MM.1S (cell line): Measurements from ENCODE around the gene RBL1.

Experiments
- DNase-seq: peaks from one replicate; pipeline ENCODE4 v3.0.0-alpha.2; 2015
- H2AFZ ChIP-seq: fragments of 300-600 bp; sonication (generic); 2 replicates; pipeline ENCODE4 v1.6.0; 2016; ENCODE audit warnings: antibody characterized with exemption, low read length
- H3F3A ChIP-seq: fragments of 300-600 bp; sonication (generic); 2 replicates; pipeline ENCODE4 v1.6.1; 2016; ENCODE audit warnings: mild to moderate bottlenecking, antibody characterized with exemption, low read length, moderate library complexity, mixed read lengths; ENCODE audit not compliant: insufficient read depth
- H3K27ac ChIP-seq: fragments of 300-600 bp; sonication (generic); 2 replicates; pipeline ENCODE4 v1.5.1; 2016; ENCODE audit warnings: mild to moderate bottlenecking, low read length
- H3K27me3 ChIP-seq: fragments of 300-600 bp; sonication (generic); replicated peaks from 2 replicates; pipeline ENCODE4 v1.6.0; 2016; ENCODE audit warnings: low read length; ENCODE audit not compliant: insufficient read depth
- H3K36me3 ChIP-seq: fragments of 300-600 bp; sonication (generic); replicated peaks from 2 replicates; pipeline ENCODE4 v1.6.1; 2016; ENCODE audit warnings: mild to moderate bottlenecking, low read length, mixed read lengths; ENCODE audit not compliant: insufficient read depth
- H3K4me1 ChIP-seq: fragments of 300-600 bp; sonication (generic); 2 replicates; pipeline ENCODE4 v1.6.1; 2016; ENCODE audit warnings: low read length, mixed read lengths
- H3K4me2 ChIP-seq: fragments of 300-600 bp; sonication (generic); 2 replicates; pipeline ENCODE4 v1.6.0; 2016; ENCODE audit warnings: low read depth, low read length
- H3K4me3 ChIP-seq: fragments of 300-600 bp; sonication (generic); 2 replicates; pipeline ENCODE4 v1.5.1; 2016; ENCODE audit warnings: low read length, mixed read lengths
- H3K79me2 ChIP-seq: fragments of 300-600 bp; sonication (generic); 2 replicates; pipeline ENCODE4 v1.6.1; 2016; ENCODE audit warnings: mixed run types, low read length, mixed read lengths
- H3K9ac ChIP-seq: fragments of 300-600 bp; sonication (generic); 2 replicates; pipeline ENCODE4 v1.6.1; 2016; ENCODE audit warnings: low read length, mixed read lengths
- H3K9me2 ChIP-seq: fragments of 300-600 bp; sonication (generic); replicated peaks from 2 replicates; pipeline ENCODE4 v1.6.1; 2016; ENCODE audit warnings: mild to moderate bottlenecking, low read length, mixed read lengths; ENCODE audit not compliant: insufficient read depth
- H3K9me3 ChIP-seq: fragments of 300-600 bp; sonication (generic); replicated peaks from 2 replicates; pipeline ENCODE4 v1.6.1; 2016; ENCODE audit warnings: mild to moderate bottlenecking, low read length, mixed read lengths; ENCODE audit not compliant: insufficient read depth
- H4K20me1 ChIP-seq: fragments of 300-600 bp; sonication (generic); 2 replicates; pipeline ENCODE4 v1.6.1; 2016; ENCODE audit warnings: mild to moderate bottlenecking, low read length, moderate library complexity, mixed read lengths; ENCODE audit not compliant: insufficient read depth
- EZH2 ChIP-seq: fragments of 300-600 bp; sonication (generic); optimal IDR thresholded peaks from 2 replicates; pipeline ENCODE3; 2017; ENCODE audit warnings: low read depth, mild to moderate bottlenecking, antibody characterized with exemption, low read length, mixed read lengths
- EZH2phosphoT487 ChIP-seq: fragments of 300-600 bp; sonication (generic); IDR thresholded peaks from 2 replicates; pipeline ENCODE4 v1.6.1; 2018; ENCODE audit warnings: antibody characterized with exemption, low read length
- TF ChIP-seq, protein P1 (sequence below): fragments of 300-600 bp; sonication (generic); IDR thresholded peaks from 2 replicates; pipeline ENCODE4 v1.5.1; 2016; ENCODE audit warnings: antibody characterized with exemption, low read length, mixed read lengths

Gene RBL1

GRCh38 chr20:36984257-36984638, 111.5 kb downstream of the RBL1 start:
- Histone ChIP-seq H2AFZ (no peak overlapping the region), H3K79me2 (no peaks in the 10 kb centered on the region), H3K27ac (no peak overlapping the region), H3K9me3 (no peaks in the 10 kb centered on the region), H3K9ac (no peak overlapping the region), H3K36me3 (no peaks in the 10 kb centered on the region), H4K20me1 (no peaks in the 10 kb centered on the region), H3K9me2 (no peaks in the 10 kb centered on the region), H3K27me3 (no peaks in the 10 kb centered on the region), H3K4me3 (no peak overlapping the region), H3K4me1 (no peaks in the 10 kb centered on the region), H3K4me2 (no peak overlapping the region), H3F3A (no peaks in the 10 kb centered on the region)
- TF ChIP-seq, protein P1, sequence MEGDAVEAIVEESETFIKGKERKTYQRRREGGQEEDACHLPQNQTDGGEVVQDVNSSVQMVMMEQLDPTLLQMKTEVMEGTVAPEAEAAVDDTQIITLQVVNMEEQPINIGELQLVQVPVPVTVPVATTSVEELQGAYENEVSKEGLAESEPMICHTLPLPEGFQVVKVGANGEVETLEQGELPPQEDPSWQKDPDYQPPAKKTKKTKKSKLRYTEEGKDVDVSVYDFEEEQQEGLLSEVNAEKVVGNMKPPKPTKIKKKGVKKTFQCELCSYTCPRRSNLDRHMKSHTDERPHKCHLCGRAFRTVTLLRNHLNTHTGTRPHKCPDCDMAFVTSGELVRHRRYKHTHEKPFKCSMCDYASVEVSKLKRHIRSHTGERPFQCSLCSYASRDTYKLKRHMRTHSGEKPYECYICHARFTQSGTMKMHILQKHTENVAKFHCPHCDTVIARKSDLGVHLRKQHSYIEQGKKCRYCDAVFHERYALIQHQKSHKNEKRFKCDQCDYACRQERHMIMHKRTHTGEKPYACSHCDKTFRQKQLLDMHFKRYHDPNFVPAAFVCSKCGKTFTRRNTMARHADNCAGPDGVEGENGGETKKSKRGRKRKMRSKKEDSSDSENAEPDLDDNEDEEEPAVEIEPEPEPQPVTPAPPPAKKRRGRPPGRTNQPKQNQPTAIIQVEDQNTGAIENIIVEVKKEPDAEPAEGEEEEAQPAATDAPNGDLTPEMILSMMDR, result no peak
- no peak for TF ChIP-seq EZH2phosphoT487
- no peak for TF ChIP-seq EZH2
- DNase-seq, result no peak

- no peaks in the 10 kb centered on the region for H3K27me3 ChIP-seq
These were observed 120.5 kb downstream of the RBL1 start for GRCh38 chr20:36975099-36975818.

GRCh38 chr20:36974660-36975059, 121.1 kb downstream of the RBL1 start:
- H3K9me2 ChIP-seq, result no peaks in the 10 kb centered on the region
- H3K9ac ChIP-seq, result no peak overlapping the region
- no peak for DNase-seq
- H3K79me2 ChIP-seq, result no peaks in the 10 kb centered on the region
- no peak overlapping the region for H3K27ac ChIP-seq
- no peak overlapping the region for H3K4me3 ChIP-seq
- H3F3A ChIP-seq, result no peaks in the 10 kb centered on the region
- H3K27me3 ChIP-seq, result no peaks in the 10 kb centered on the region
- H4K20me1 ChIP-seq, result no peaks in the 10 kb centered on the region
- no peak overlapping the region for H3K4me2 ChIP-seq
- no peaks in the 10 kb centered on the region for H3K9me3 ChIP-seq
- no peaks in the 10 kb centered on the region for H3K36me3 ChIP-seq
- no peak for TF ChIP-seq EZH2phosphoT487
- TF ChIP-seq EZH2, result no peak
- TF ChIP-seq, protein P1, result no peak
- 0 out of 2 replicates have a peak, but pooled peaks cover 7% of the 10 kb centered on the region for H3K4me1 ChIP-seq
- no peak overlapping the region for H2AFZ ChIP-seq

More at GRCh38 chr20:36975099-36975818, 120.5 kb downstream of the RBL1 start:
- H3K27ac ChIP-seq, result no peak overlapping the region
- H3K4me1 ChIP-seq, result 0 out of 2 replicates have a peak, but pooled peaks cover 7% of the 10 kb centered on the region
- no peaks in the 10 kb centered on the region for H3K9me3 ChIP-seq
- no peaks in the 10 kb centered on the region for H3K36me3 ChIP-seq
- H3K4me2 ChIP-seq, result no peak overlapping the region
- H3K9me2 ChIP-seq, result no peaks in the 10 kb centered on the region
- H3K4me3 ChIP-seq, result no peak overlapping the region
- peak; percentile 37 for DNase-seq
- no peaks in the 10 kb centered on the region for H3F3A ChIP-seq
- H2AFZ ChIP-seq, result no peak overlapping the region
- TF ChIP-seq EZH2phosphoT487, result no peak
- no peak for TF ChIP-seq EZH2
- TF ChIP-seq, protein P1, result no peak
- no peaks in the 10 kb centered on the region for H4K20me1 ChIP-seq
- H3K79me2 ChIP-seq, result no peaks in the 10 kb centered on the region
- no peak overlapping the region for H3K9ac ChIP-seq
